Common myeloid progenitor, CD34-positive (primary cell): ENCODE data around the gene EMID1.
A peak's percentile ranks its signal among the peaks of the same experiment; 100 is the strongest.

ENCODE experiments used
- CTCF ChIA-PET: fragments of 350-600 bp; sonication (Branson Sonifier 250); formaldehyde crosslinking; loops from one replicate; lab custom pipeline; 2021; ENCODE audit warnings: antibody characterized with exemption; lab: Charles Lee
- POLR2A ChIA-PET: fragments of 350-600 bp; sonication (Branson Sonifier 250); formaldehyde crosslinking; loops from one replicate; lab custom pipeline; 2021; ENCODE audit warnings: antibody characterized with exemption; lab: Charles Lee
- DNase-seq, 3 donors: peaks; one replicate each; pipeline versions ENCODE4 v3.0.0 to v3.0.0-alpha.2; 2013
- H3K27ac ChIP-seq, 2 experiments: 1 replicate in 1 of 2; 2 replicates in 1 of 2; pipeline ENCODE4 v1.7.0; 2013; ENCODE audit warnings: inconsistent platforms in 2 of 2, low read length in 2 of 2, mild to moderate bottlenecking in 2 of 2, low read depth in 1 of 2, moderate library complexity in 1 of 2; ENCODE audit not compliant: severe bottlenecking in 2 of 2, insufficient read depth in 1 of 2, poor library complexity in 1 of 2
- H3K27me3 ChIP-seq, 5 experiments: replicated peaks in 2 of 5; 1 replicate in 3 of 5; 2 replicates in 2 of 5; pipeline versions ENCODE4 v1.6.1 to v1.7.0; 2013; ENCODE audit warnings: low read length in 4 of 5, mild to moderate bottlenecking in 2 of 5, moderate library complexity in 2 of 5, inconsistent platforms in 1 of 5; ENCODE audit not compliant: insufficient read depth in 5 of 5, control insufficient read depth in 4 of 5
- H3K36me3 ChIP-seq, 4 experiments: 1 replicate in 2 of 4; 2 replicates in 2 of 4; pipeline versions ENCODE4 v1.6.1 to v1.7.0; 2013; ENCODE audit warnings: low read length in 3 of 4, control low read depth in 1 of 4, mild to moderate bottlenecking in 1 of 4; ENCODE audit not compliant: control insufficient read depth in 4 of 4, insufficient read depth in 4 of 4
- H3K4me1 ChIP-seq, 4 experiments: 1 replicate in 3 of 4; 2 replicates in 1 of 4; pipeline versions ENCODE4 v1.6.1 to v1.7.1; 2013; ENCODE audit warnings: low read length in 3 of 4, mild to moderate bottlenecking in 3 of 4, control low read depth in 1 of 4, inconsistent platforms in 1 of 4, moderate library complexity in 1 of 4; ENCODE audit not compliant: control insufficient read depth in 4 of 4, insufficient read depth in 4 of 4; ENCODE audit errors: control extremely low read depth in 1 of 4
- H3K4me3 ChIP-seq, 7 experiments: 1 replicate in 4 of 7; 2 replicates in 3 of 7; pipeline versions ENCODE4 v1.5.1 to v1.7.0; 2013; ENCODE audit warnings: mild to moderate bottlenecking in 7 of 7, low read length in 6 of 7, moderate library complexity in 6 of 7, inconsistent platforms in 2 of 7, low read depth in 2 of 7, control low read depth in 1 of 7; ENCODE audit not compliant: insufficient read depth in 4 of 7, control insufficient read depth in 1 of 7; ENCODE audit errors: extremely low read depth in 1 of 7
- H3K9me3 ChIP-seq, 5 experiments: 1 replicate in 4 of 5; 2 replicates in 1 of 5; pipeline versions ENCODE4 v1.6.1 to v1.7.1; 2013; ENCODE audit warnings: low read length in 4 of 5, mild to moderate bottlenecking in 2 of 5, inconsistent platforms in 1 of 5, low read depth in 1 of 5, moderate library complexity in 1 of 5; ENCODE audit not compliant: control insufficient read depth in 4 of 5, insufficient read depth in 2 of 5; ENCODE audit errors: control extremely low read depth in 1 of 5
- WGBS: methylation state at CpG from one replicate; pipeline ENCODE4 v1.1.5; 2013; ENCODE audit not compliant: insufficient coverage; 5-methylcytosine and 5-hydroxymethylcytosine counted together

The EMID1 gene

GRCh38 chr22:29284196-29284595, 78.5 kb downstream of the EMID1 start:
- POLR2A ChIA-PET = no interaction called here
- no peaks in the 10 kb centered on the region for H3K27me3 ChIP-seq
- peaks cover 27 to 92% (median 72%) of the 10 kb centered on the region in 4 experiments for H3K36me3 ChIP-seq
- no peak for DNase-seq
- no peaks in the 10 kb centered on the region for H3K4me1 ChIP-seq
- H3K27ac ChIP-seq = no peak overlapping the region
- CTCF ChIA-PET = interaction anchor here (0.9 to 5.4 kb wide), 4 partner anchors 11 to 17 kb away, joined by 3 to 23 read pairs (median 3); no protein-coding TSS in a partner anchor
- no peaks in the 10 kb centered on the region for H3K9me3 ChIP-seq
- WGBS = 96% methylated on average over 2 of the region's 3 CpGs
- H3K4me3 ChIP-seq = no peak overlapping the region

GRCh38 chr22:29288837-29289236, 83.1 kb downstream of the EMID1 start:
- no peaks in the 10 kb centered on the region for H3K9me3 ChIP-seq
- peaks cover 29 to 99% (median 81%) of the 10 kb centered on the region in 4 experiments for H3K36me3 ChIP-seq
- ChIA-PET POLR2A (no interaction called here), CTCF (interaction anchor here (5.4 kb wide), 1 partner anchor 16 kb away, joined by 23 read pairs; no protein-coding TSS in a partner anchor)
- H3K27me3 ChIP-seq = no peaks in the 10 kb centered on the region
- DNase-seq = no peak
- no peak overlapping the region for H3K4me3 ChIP-seq
- no peaks in the 10 kb centered on the region for H3K4me1 ChIP-seq
- WGBS = 80% methylated on average over 1 of the region's 2 CpGs
- H3K27ac ChIP-seq = no peak overlapping the region

DNA sequence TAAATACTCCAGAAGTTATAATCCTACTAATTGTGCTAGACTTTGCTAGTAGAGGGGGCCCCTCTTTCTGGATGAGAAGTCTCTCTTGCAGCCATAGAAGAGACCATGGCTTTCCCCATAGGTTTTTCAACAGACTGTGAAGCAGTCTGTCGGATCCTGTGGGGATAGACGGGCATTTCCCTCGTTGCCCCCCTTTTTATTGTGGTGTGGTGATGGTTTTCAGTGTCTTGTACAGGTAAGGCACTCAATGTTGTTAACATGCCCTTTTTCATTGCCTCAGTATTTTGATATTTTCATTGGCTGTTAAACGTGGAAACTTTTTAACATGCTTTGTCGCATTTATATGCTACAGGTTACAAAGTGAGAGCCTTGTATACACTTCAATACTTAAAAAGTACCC, 84.4 kb downstream of the EMID1 start:
- Histone ChIP-seq H3K4me1 (no peaks in the 10 kb centered on the region), H3K36me3 (peaks cover 29 to 98% (median 80%) of the 10 kb centered on the region in 4 experiments)

GRCh38 chr22:29291215-29291614, 85.5 kb downstream of the EMID1 start:
- no peaks in the 10 kb centered on the region for H3K9me3 ChIP-seq
- 100% methylated on average over 1 of the region's 7 CpGs for WGBS
- H3K27me3 ChIP-seq = no peaks in the 10 kb centered on the region
- CTCF ChIA-PET = interaction anchor here (1.0 to 1.1 kb wide), 2 partner anchors 11 kb away, joined by 3 to 4 read pairs; no protein-coding TSS in a partner anchor
- H3K4me1 ChIP-seq = no peaks in the 10 kb centered on the region
- no peak overlapping the region for H3K27ac ChIP-seq
- POLR2A ChIA-PET = interaction anchor here (1.0 to 1.2 kb wide), 2 partner anchors 12 to 21 kb away, joined by 3 read pairs; no protein-coding TSS in a partner anchor
- H3K4me3 ChIP-seq = no peak overlapping the region
- peaks cover 35 to 99% (median 82%) of the 10 kb centered on the region in 4 experiments for H3K36me3 ChIP-seq
- peak in 1 of 3 donors; percentile 49 for DNase-seq

More for the DNA sequence above, 84.4 kb downstream of the EMID1 start:
- 95% methylated on average over 3 of the region's 5 CpGs for WGBS
- Histone ChIP-seq H3K9me3 (no peaks in the 10 kb centered on the region), H3K4me3 (no peak overlapping the region), H3K27ac (no peak overlapping the region), H3K27me3 (no peaks in the 10 kb centered on the region)
- CTCF ChIA-PET = interaction anchor here (0.6 to 1.0 kb wide), 2 partner anchors 10 to 74 kb away, joined by 3 to 4 read pairs; no protein-coding TSS in a partner anchor
- no peak for DNase-seq
- POLR2A ChIA-PET = interaction anchor here (1.0 to 1.2 kb wide), 2 partner anchors 13 to 20 kb away, joined by 3 read pairs; no protein-coding TSS in a partner anchor

GRCh38 chr22:29292379-29292778, 86.7 kb downstream of the EMID1 start:
- Histone ChIP-seq H3K27ac (no peak overlapping the region), H3K36me3 (peaks cover 42 to 99% (median 84%) of the 10 kb centered on the region in 4 experiments), H3K4me1 (no peaks in the 10 kb centered on the region), H3K4me3 (no peak overlapping the region), H3K9me3 (no peaks in the 10 kb centered on the region), H3K27me3 (no peaks in the 10 kb centered on the region)
- ChIA-PET CTCF (no interaction called here), POLR2A (no interaction called here)
- DNase-seq = no peak

- POLR2A ChIA-PET = no interaction called here
- no peak for DNase-seq
- H3K9me3 ChIP-seq = no peaks in the 10 kb centered on the region
- H3K27me3 ChIP-seq = no peaks in the 10 kb centered on the region
- peaks cover 31 to 72% (median 66%) of the 10 kb centered on the region in 4 experiments for H3K36me3 ChIP-seq
- 93% methylated on average over 3 of the region's 8 CpGs for WGBS
- CTCF ChIA-PET = interaction anchor here (1.5 kb wide), 2 partner anchors 9 to 12 kb away, joined by 3 to 6 read pairs; no protein-coding TSS in a partner anchor
- no peak overlapping the region for H3K4me3 ChIP-seq
- H3K4me1 ChIP-seq = peaks cover 0 to 15% (median 15%) of the 10 kb centered on the region in 4 experiments
- no peak overlapping the region for H3K27ac ChIP-seq
Measured at GRCh38 chr22:29298641-29299040, 92.9 kb downstream of the EMID1 start.

- DNase-seq = no peak
- POLR2A ChIA-PET = no interaction called here
- CTCF ChIA-PET = no interaction called here
- 92% methylated on average over 18 of the region's 19 CpGs for WGBS
- no peak overlapping the region for H3K27ac ChIP-seq
- peaks cover 0 to 20% (median 19%) of the 10 kb centered on the region in 4 experiments for H3K4me1 ChIP-seq
- H3K27me3 ChIP-seq = no peaks in the 10 kb centered on the region
- peaks cover 31 to 66% (median 64%) of the 10 kb centered on the region in 4 experiments for H3K36me3 ChIP-seq
- no peak overlapping the region for H3K4me3 ChIP-seq
- no peaks in the 10 kb centered on the region for H3K9me3 ChIP-seq
Measured at GRCh38 chr22:29299136-29299900, 93.6 kb downstream of the EMID1 start.
